ENCODE measurements around the gene CDC42BPB.
A peak's percentile ranks its signal among the peaks of the same experiment; 100 is the strongest.

The CDC42BPB gene

DNA sequence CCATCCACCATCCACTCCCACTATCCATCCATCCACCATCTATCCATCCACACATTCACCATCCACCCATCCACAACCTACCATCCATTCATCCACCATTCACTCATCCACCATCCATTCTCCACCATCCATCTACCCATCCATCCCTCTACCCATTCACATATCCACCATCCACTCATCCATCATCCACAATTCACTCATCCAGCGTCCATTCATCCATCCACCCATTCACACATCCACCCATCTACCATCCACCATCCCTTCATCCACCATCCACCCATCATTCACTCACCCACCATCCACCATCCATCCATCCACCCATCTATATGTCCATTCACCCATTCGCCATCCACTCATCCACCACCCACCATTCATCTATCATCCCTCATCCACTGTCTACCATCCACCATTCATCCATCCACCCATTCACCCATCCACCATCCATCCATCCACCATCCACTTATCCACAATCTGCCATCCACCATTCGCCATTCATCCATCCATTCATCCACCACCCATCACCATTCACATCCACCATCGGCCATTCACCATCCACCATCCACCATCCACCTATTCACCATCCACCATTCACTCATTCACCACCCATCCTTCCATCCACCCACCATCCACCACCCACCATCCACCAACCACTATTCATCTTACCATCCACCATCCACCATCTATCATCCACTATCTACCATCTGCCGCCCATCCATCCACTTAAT is 136.9 kb downstream of the CDC42BPB start (continued):
- TF ChIP-seq ZSCAN18 (tag by site-specific recombination; IDR thresholded peaks at IDR 0.05) (no peak), SP2 (tag by site-specific recombination; IDR thresholded peaks at IDR 0.05) (no peak; the same call in 1 of the 2 replicates), PRDM1 (tag by site-specific recombination; IDR thresholded peaks at IDR 0.05) (no peak), GLI4 (tag by site-specific recombination; IDR thresholded peaks at IDR 0.05) (0 out of 2 replicates have a peak, but pooled peaks have one; percentile 30), ZNF626 (tag by site-specific recombination; IDR thresholded peaks at IDR 0.05) (no peak), ZNF677 (tag by site-specific recombination; IDR thresholded peaks at IDR 0.05) (no peak), ZNF776 (tag by site-specific recombination; IDR thresholded peaks at IDR 0.05; ENCODE audit: borderline replicate concordance) (no peak), SP7 (tag by site-specific recombination; IDR thresholded peaks at IDR 0.05) (no peak), ZNF280D (tag by site-specific recombination; IDR thresholded peaks at IDR 0.05) (no peak), ZNF473 (tag by site-specific recombination; IDR thresholded peaks at IDR 0.05) (peak; percentile 53; the same call in 1 of the 2 replicates), SCRT2 (tag by site-specific recombination; IDR thresholded peaks at IDR 0.05) (no peak), ZNF664 (tag by site-specific recombination; IDR thresholded peaks at IDR 0.05) (no peak), ZNF169 (tag by site-specific recombination; IDR thresholded peaks at IDR 0.05) (no peak), ZNF670 (tag by site-specific recombination; IDR thresholded peaks at IDR 0.05; ENCODE audit: low read depth) (no peak), ZNF2 (tag by site-specific recombination; IDR thresholded peaks at IDR 0.05) (no peak), ZNF223 (tag by site-specific recombination; IDR thresholded peaks at IDR 0.05) (no peak), ZNF76 (tag by site-specific recombination; IDR thresholded peaks at IDR 0.05; ENCODE audit: borderline replicate concordance, low read depth) (no peak), GLIS1 (tag by site-specific recombination; IDR thresholded peaks at IDR 0.05) (no peak), PRDM2 (tag by site-specific recombination; IDR thresholded peaks at IDR 0.05; ENCODE audit: borderline replicate concordance) (no peak), ZNF366 (tag by site-specific recombination; conservative IDR thresholded peaks at IDR 0.05) (peak; percentile 96), ZSCAN23 (tag by site-specific recombination; IDR thresholded peaks at IDR 0.05) (0 out of 2 replicates have a peak, but pooled peaks have one; percentile 40), ZNF175 (tag by site-specific recombination; IDR thresholded peaks at IDR 0.05) (0 out of 2 replicates have a peak, but pooled peaks have one; percentile 72), PBX3 (CRISPR knock-in tag; IDR thresholded peaks at IDR 0.05) (no peak), ZBTB17 (tag by site-specific recombination; IDR thresholded peaks at IDR 0.05) (peak; percentile 96), SALL2 (tag by site-specific recombination; IDR thresholded peaks at IDR 0.05; ENCODE audit: borderline replicate concordance) (0 out of 2 replicates have a peak, but pooled peaks have one; percentile 36)
- TF ChIP-seq, protein P1, sequence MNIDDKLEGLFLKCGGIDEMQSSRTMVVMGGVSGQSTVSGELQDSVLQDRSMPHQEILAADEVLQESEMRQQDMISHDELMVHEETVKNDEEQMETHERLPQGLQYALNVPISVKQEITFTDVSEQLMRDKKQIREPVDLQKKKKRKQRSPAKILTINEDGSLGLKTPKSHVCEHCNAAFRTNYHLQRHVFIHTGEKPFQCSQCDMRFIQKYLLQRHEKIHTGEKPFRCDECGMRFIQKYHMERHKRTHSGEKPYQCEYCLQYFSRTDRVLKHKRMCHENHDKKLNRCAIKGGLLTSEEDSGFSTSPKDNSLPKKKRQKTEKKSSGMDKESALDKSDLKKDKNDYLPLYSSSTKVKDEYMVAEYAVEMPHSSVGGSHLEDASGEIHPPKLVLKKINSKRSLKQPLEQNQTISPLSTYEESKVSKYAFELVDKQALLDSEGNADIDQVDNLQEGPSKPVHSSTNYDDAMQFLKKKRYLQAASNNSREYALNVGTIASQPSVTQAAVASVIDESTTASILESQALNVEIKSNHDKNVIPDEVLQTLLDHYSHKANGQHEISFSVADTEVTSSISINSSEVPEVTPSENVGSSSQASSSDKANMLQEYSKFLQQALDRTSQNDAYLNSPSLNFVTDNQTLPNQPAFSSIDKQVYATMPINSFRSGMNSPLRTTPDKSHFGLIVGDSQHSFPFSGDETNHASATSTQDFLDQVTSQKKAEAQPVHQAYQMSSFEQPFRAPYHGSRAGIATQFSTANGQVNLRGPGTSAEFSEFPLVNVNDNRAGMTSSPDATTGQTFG (tag by site-specific recombination; IDR thresholded peaks at IDR 0.05; ENCODE audit: borderline replicate concordance): peak; percentile 13; the same call in 1 of the 2 replicates
